ENCODE data around the gene PGC.

PGC gene

GRCh38 chr6:41759905-41760579, 12.8 kb upstream of the PGC start:
- no peak overlapping the region for H3K27ac ChIP-seq (ENCODE audit: low read depth in 2 of 2, low read length in 2 of 2)
- H3K9me3 ChIP-seq (ENCODE audit: control insufficient read depth in 2 of 2, low read length in 2 of 2) = no peaks in the 10 kb centered on the region
- no peaks in the 10 kb centered on the region for H3K4me1 ChIP-seq (ENCODE audit: control insufficient read depth in 2 of 2, insufficient read depth in 2 of 2, low read length in 2 of 2)
- H3K4me3 ChIP-seq (ENCODE audit: low read length in 2 of 2) = no peak overlapping the region
- H3K36me3 ChIP-seq (ENCODE audit: control insufficient read depth in 2 of 2, insufficient read depth in 2 of 2, low read length in 2 of 2) = no peaks in the 10 kb centered on the region
- H3K27me3 ChIP-seq (ENCODE audit: control insufficient read depth in 2 of 2, insufficient read depth in 2 of 2, low read length in 2 of 2) = no peaks in the 10 kb centered on the region
- H3K9ac ChIP-seq (ENCODE audit: low read depth in 1 of 2, low read length in 2 of 2) = no peak overlapping the region

- Histone ChIP-seq H3K27ac (ENCODE audit: low read depth in 2 of 2, low read length in 2 of 2) (no peak overlapping the region), H3K36me3 (ENCODE audit: control insufficient read depth in 2 of 2, insufficient read depth in 2 of 2, low read length in 2 of 2) (no peaks in the 10 kb centered on the region), H3K9me3 (ENCODE audit: control insufficient read depth in 2 of 2, low read length in 2 of 2) (no peaks in the 10 kb centered on the region), H3K4me1 (ENCODE audit: control insufficient read depth in 2 of 2, insufficient read depth in 2 of 2, low read length in 2 of 2) (no peaks in the 10 kb centered on the region), H3K9ac (ENCODE audit: low read depth in 1 of 2, low read length in 2 of 2) (no peak overlapping the region), H3K27me3 (ENCODE audit: control insufficient read depth in 2 of 2, insufficient read depth in 2 of 2, low read length in 2 of 2) (no peaks in the 10 kb centered on the region), H3K4me3 (ENCODE audit: low read length in 2 of 2) (no peak overlapping the region)
These were observed 12.1 kb upstream of the PGC start for GRCh38 chr6:41759106-41759904.

- Histone ChIP-seq H3K36me3 (ENCODE audit: control insufficient read depth in 2 of 2, insufficient read depth in 2 of 2, low read length in 2 of 2) (no peaks in the 10 kb centered on the region), H3K27me3 (ENCODE audit: control insufficient read depth in 2 of 2, insufficient read depth in 2 of 2, low read length in 2 of 2) (no peaks in the 10 kb centered on the region), H3K4me3 (ENCODE audit: low read length in 2 of 2) (no peak overlapping the region), H3K9me3 (ENCODE audit: control insufficient read depth in 2 of 2, low read length in 2 of 2) (no peaks in the 10 kb centered on the region), H3K27ac (ENCODE audit: low read depth in 2 of 2, low read length in 2 of 2) (no peak overlapping the region), H3K9ac (ENCODE audit: low read depth in 1 of 2, low read length in 2 of 2) (no peak overlapping the region), H3K4me1 (ENCODE audit: control insufficient read depth in 2 of 2, insufficient read depth in 2 of 2, low read length in 2 of 2) (no peaks in the 10 kb centered on the region)
These were observed 11.4 kb upstream of the PGC start for GRCh38 chr6:41758641-41759035.

- no peaks in the 10 kb centered on the region for H3K36me3 ChIP-seq (ENCODE audit: control insufficient read depth in 2 of 2, insufficient read depth in 2 of 2, low read length in 2 of 2)
- no peaks in the 10 kb centered on the region for H3K4me1 ChIP-seq (ENCODE audit: control insufficient read depth in 2 of 2, insufficient read depth in 2 of 2, low read length in 2 of 2)
- no peaks in the 10 kb centered on the region for H3K9me3 ChIP-seq (ENCODE audit: control insufficient read depth in 2 of 2, low read length in 2 of 2)
- no peak overlapping the region for H3K9ac ChIP-seq (ENCODE audit: low read depth in 1 of 2, low read length in 2 of 2)
- no peak overlapping the region for H3K4me3 ChIP-seq (ENCODE audit: low read length in 2 of 2)
- H3K27ac ChIP-seq (ENCODE audit: low read depth in 2 of 2, low read length in 2 of 2) = no peak overlapping the region
- H3K27me3 ChIP-seq (ENCODE audit: control insufficient read depth in 2 of 2, insufficient read depth in 2 of 2, low read length in 2 of 2) = no peaks in the 10 kb centered on the region
These were observed 10.9 kb upstream of the PGC start for GRCh38 chr6:41757931-41758640.

- H3K27me3 ChIP-seq (ENCODE audit: control insufficient read depth in 2 of 2, insufficient read depth in 2 of 2, low read length in 2 of 2) = no peaks in the 10 kb centered on the region
- H3K9me3 ChIP-seq (ENCODE audit: control insufficient read depth in 2 of 2, low read length in 2 of 2) = no peaks in the 10 kb centered on the region
- no peaks in the 10 kb centered on the region for H3K36me3 ChIP-seq (ENCODE audit: control insufficient read depth in 2 of 2, insufficient read depth in 2 of 2, low read length in 2 of 2)
- H3K27ac ChIP-seq (ENCODE audit: low read depth in 2 of 2, low read length in 2 of 2) = no peak overlapping the region
- no peak overlapping the region for H3K9ac ChIP-seq (ENCODE audit: low read depth in 1 of 2, low read length in 2 of 2)
- H3K4me3 ChIP-seq (ENCODE audit: low read length in 2 of 2) = no peak overlapping the region
- H3K4me1 ChIP-seq (ENCODE audit: control insufficient read depth in 2 of 2, insufficient read depth in 2 of 2, low read length in 2 of 2) = no peaks in the 10 kb centered on the region
These were observed 10.1 kb upstream of the PGC start for GRCh38 chr6:41757271-41757670.

GRCh38 chr6:41756354-41756753, 9.2 kb upstream of the PGC start:
- Histone ChIP-seq H3K9ac (ENCODE audit: low read depth in 1 of 2, low read length in 2 of 2) (no peak overlapping the region), H3K27ac (ENCODE audit: low read depth in 2 of 2, low read length in 2 of 2) (no peak overlapping the region), H3K4me1 (ENCODE audit: control insufficient read depth in 2 of 2, insufficient read depth in 2 of 2, low read length in 2 of 2) (no peaks in the 10 kb centered on the region), H3K27me3 (ENCODE audit: control insufficient read depth in 2 of 2, insufficient read depth in 2 of 2, low read length in 2 of 2) (no peaks in the 10 kb centered on the region), H3K36me3 (ENCODE audit: control insufficient read depth in 2 of 2, insufficient read depth in 2 of 2, low read length in 2 of 2) (no peaks in the 10 kb centered on the region), H3K9me3 (ENCODE audit: control insufficient read depth in 2 of 2, low read length in 2 of 2) (no peaks in the 10 kb centered on the region), H3K4me3 (ENCODE audit: low read length in 2 of 2) (no peak overlapping the region)

- H3K27ac ChIP-seq (ENCODE audit: low read depth in 2 of 2, low read length in 2 of 2) = no peak overlapping the region
- no peaks in the 10 kb centered on the region for H3K27me3 ChIP-seq (ENCODE audit: control insufficient read depth in 2 of 2, insufficient read depth in 2 of 2, low read length in 2 of 2)
- H3K4me1 ChIP-seq (ENCODE audit: control insufficient read depth in 2 of 2, insufficient read depth in 2 of 2, low read length in 2 of 2) = no peaks in the 10 kb centered on the region
- no peak overlapping the region for H3K9ac ChIP-seq (ENCODE audit: low read depth in 1 of 2, low read length in 2 of 2)
- H3K9me3 ChIP-seq (ENCODE audit: control insufficient read depth in 2 of 2, low read length in 2 of 2) = no peaks in the 10 kb centered on the region
- no peaks in the 10 kb centered on the region for H3K36me3 ChIP-seq (ENCODE audit: control insufficient read depth in 2 of 2, insufficient read depth in 2 of 2, low read length in 2 of 2)
- H3K4me3 ChIP-seq (ENCODE audit: low read length in 2 of 2) = no peak overlapping the region
These were observed 8.7 kb upstream of the PGC start for GRCh38 chr6:41755895-41756294.

- no peak overlapping the region for H3K9ac ChIP-seq (ENCODE audit: low read depth in 1 of 2, low read length in 2 of 2)
- no peak overlapping the region for H3K27ac ChIP-seq (ENCODE audit: low read depth in 2 of 2, low read length in 2 of 2)
- H3K36me3 ChIP-seq (ENCODE audit: control insufficient read depth in 2 of 2, insufficient read depth in 2 of 2, low read length in 2 of 2) = no peaks in the 10 kb centered on the region
- no peak overlapping the region for H3K4me3 ChIP-seq (ENCODE audit: low read length in 2 of 2)
- no peaks in the 10 kb centered on the region for H3K27me3 ChIP-seq (ENCODE audit: control insufficient read depth in 2 of 2, insufficient read depth in 2 of 2, low read length in 2 of 2)
- H3K4me1 ChIP-seq (ENCODE audit: control insufficient read depth in 2 of 2, insufficient read depth in 2 of 2, low read length in 2 of 2) = no peaks in the 10 kb centered on the region
- no peaks in the 10 kb centered on the region for H3K9me3 ChIP-seq (ENCODE audit: control insufficient read depth in 2 of 2, low read length in 2 of 2)
These were observed 3.2 kb upstream of the PGC start for GRCh38 chr6:41750374-41750773.

- H3K27ac ChIP-seq (ENCODE audit: low read depth in 2 of 2, low read length in 2 of 2) = no peak overlapping the region
These were observed 1.3 kb upstream of the PGC start for GRCh38 chr6:41748542-41748941.

GRCh38 chr6:41748102-41748477, 893 bp upstream of the PGC start:
- H3K9me3 ChIP-seq (ENCODE audit: control insufficient read depth in 2 of 2, low read length in 2 of 2) = no peaks in the 10 kb centered on the region
- no peak overlapping the region for H3K9ac ChIP-seq (ENCODE audit: low read depth in 1 of 2, low read length in 2 of 2)
- no peaks in the 10 kb centered on the region for H3K4me1 ChIP-seq (ENCODE audit: control insufficient read depth in 2 of 2, insufficient read depth in 2 of 2, low read length in 2 of 2)
- H3K4me3 ChIP-seq (ENCODE audit: low read length in 2 of 2) = no peak overlapping the region
- no peak overlapping the region for H3K27ac ChIP-seq (ENCODE audit: low read depth in 2 of 2, low read length in 2 of 2)
- no peaks in the 10 kb centered on the region for H3K36me3 ChIP-seq (ENCODE audit: control insufficient read depth in 2 of 2, insufficient read depth in 2 of 2, low read length in 2 of 2)
- no peaks in the 10 kb centered on the region for H3K27me3 ChIP-seq (ENCODE audit: control insufficient read depth in 2 of 2, insufficient read depth in 2 of 2, low read length in 2 of 2)

More at GRCh38 chr6:41748542-41748941, 1.3 kb upstream of the PGC start:
- Histone ChIP-seq H3K4me1 (ENCODE audit: control insufficient read depth in 2 of 2, insufficient read depth in 2 of 2, low read length in 2 of 2) (no peaks in the 10 kb centered on the region), H3K27me3 (ENCODE audit: control insufficient read depth in 2 of 2, insufficient read depth in 2 of 2, low read length in 2 of 2) (no peaks in the 10 kb centered on the region), H3K9me3 (ENCODE audit: control insufficient read depth in 2 of 2, low read length in 2 of 2) (no peaks in the 10 kb centered on the region), H3K4me3 (ENCODE audit: low read length in 2 of 2) (no peak overlapping the region), H3K36me3 (ENCODE audit: control insufficient read depth in 2 of 2, insufficient read depth in 2 of 2, low read length in 2 of 2) (no peaks in the 10 kb centered on the region), H3K9ac (ENCODE audit: low read depth in 1 of 2, low read length in 2 of 2) (no peak overlapping the region)
